ENCODE measurements around the gene TBRG4. TPM values are rescaled to one million over a fixed set of nuclear protein-coding genes. Genes with fewer than 3 reads are reported as not detected.
"Not testable (repeated sequence)": the region's sequence is repeated elsewhere in the genome, so short reads cannot be mapped to it uniquely, and the experiment has no call there.

TBRG4 gene
- total RNA-seq, 1 experiment from 2014 or later: 127 TPM

DNA sequence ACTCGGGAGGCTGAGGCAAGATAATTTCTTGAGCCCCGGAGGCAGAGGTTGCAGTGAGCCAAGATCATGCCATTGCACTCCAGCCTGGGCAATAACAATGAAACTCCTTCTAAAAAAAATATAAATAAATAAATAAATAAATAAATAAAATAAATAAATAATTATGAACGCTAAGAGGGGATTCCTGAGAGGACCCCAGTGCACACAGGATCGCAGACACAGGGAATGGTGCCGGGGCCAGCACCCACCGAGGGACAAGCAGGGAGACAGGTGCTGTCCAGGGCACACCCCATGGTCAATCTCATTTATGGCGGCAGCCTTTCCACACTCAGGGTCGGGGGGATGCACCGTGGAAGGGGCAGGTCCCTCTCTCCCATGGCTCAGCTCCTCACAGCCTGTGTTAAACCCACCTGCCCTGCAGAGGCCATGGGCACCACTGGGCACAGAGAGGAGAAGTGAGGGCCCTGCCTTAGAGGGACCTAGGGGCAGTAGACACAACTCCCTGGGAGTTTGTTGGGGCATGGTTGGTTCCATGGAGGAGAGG, 43.9 kb upstream of the TBRG4 start:
- Histone ChIP-seq H3K14ac (ENCODE audit: insufficient read depth, low read length) (no peak overlapping the region), H3K18ac (ENCODE audit: insufficient read length, low read depth, low read length) (no peak overlapping the region), H3K79me1 (ENCODE audit: insufficient read depth, low read depth, low read length, poor library complexity, severe bottlenecking) (no peaks in the 10 kb centered on the region), H3K23ac (ENCODE audit: insufficient read length, low read depth, low read length) (no peak overlapping the region), H3K9ac (ENCODE audit: extremely low read depth, insufficient read length, low read length) (no peak overlapping the region), H4K91ac (ENCODE audit: insufficient read length, low read depth, low read length) (no peak overlapping the region), H3K27ac (ENCODE audit: insufficient read length, low read depth, low read length) (no peak overlapping the region), H3K9me3 (ENCODE audit: control insufficient read depth, low read depth, low read length) (no peaks in the 10 kb centered on the region), H4K5ac (ENCODE audit: insufficient read length, low read depth, low read length) (no peak overlapping the region), H3K23me2 (ENCODE audit: insufficient read length, low read depth, low read length, poor library complexity, severe bottlenecking) (peaks cover 2% of the 10 kb centered on the region), H2BK12ac (ENCODE audit: insufficient read length, low read depth, low read length) (no peak overlapping the region), H2BK20ac (ENCODE audit: low read depth, low read length, poor library complexity, severe bottlenecking) (no peak overlapping the region), H2BK5ac (ENCODE audit: insufficient read length, low read length) (no peak overlapping the region), H2BK15ac (ENCODE audit: low read depth, low read length) (no peak overlapping the region), H3K79me2 (ENCODE audit: insufficient read depth, low read length) (no peaks in the 10 kb centered on the region), H4K20me1 (ENCODE audit: control insufficient read depth, insufficient read depth, insufficient read length) (no peaks in the 10 kb centered on the region), H3K4ac (ENCODE audit: low read depth, low read length) (no peak overlapping the region), H3K4me1 (ENCODE audit: insufficient read depth, low read length) (no peaks in the 10 kb centered on the region), H3T11ph (ENCODE audit: low read length) (no peak overlapping the region), H3K56ac (ENCODE audit: insufficient read length, low read depth, low read length) (no peak overlapping the region), H2AK5ac (ENCODE audit: insufficient read length, low read length) (no peak overlapping the region), H3K4me2 (ENCODE audit: insufficient read depth, insufficient read length, low read length) (no peak overlapping the region), H4K8ac (replicated peaks; ENCODE audit: insufficient read length, low read depth, low read length) (no peak overlapping the region), H3K27me3 (ENCODE audit: insufficient read depth, low read length) (peaks cover 10% of the 10 kb centered on the region; the same call in 1 of the 2 replicates), H2BK120ac (ENCODE audit: low read depth, low read length, poor library complexity, severe bottlenecking) (no peak overlapping the region), H2AFZ (ENCODE audit: low read length) (no peak overlapping the region)
- peaks cover 37% of the 10 kb centered on the region for H3K27me3 Mint-ChIP-seq (ENCODE audit: low read depth)
- no peak overlapping the region; a peak in 1 of 7 replicates for H3K27ac Mint-ChIP-seq
- WGBS (ENCODE audit: extremely low coverage, insufficient read length, low lambda C conversion rate): no CpG with 5 or more reads among the region's 9 CpGs
- no peak overlapping the region for H3K4me3 Mint-ChIP-seq
- no peaks in the 10 kb centered on the region; a peak in 1 of 7 replicates for H3K36me3 Mint-ChIP-seq (ENCODE audit: insufficient read depth in 1 of 3, low read depth in 3 of 3)
- no peak for TF ChIP-seq CTCF (conservative IDR thresholded peaks at IDR 0.05)
- H3K9me3 Mint-ChIP-seq: no peaks in the 10 kb centered on the region; a peak in 1 of 5 replicates
- no peak for DNase-seq
- H3K4me1 Mint-ChIP-seq: peaks cover 6 to 8% of the 10 kb centered on the region in 2 experiments

GRCh38 chr7:45153861-45154260, 42.4 kb upstream of the TBRG4 start:
- not testable (repeated sequence) for H3K4ac ChIP-seq (ENCODE audit: low read depth, low read length); H3K36me3 Mint-ChIP-seq (ENCODE audit: insufficient read depth in 1 of 3, low read depth in 3 of 3); H3K18ac ChIP-seq (ENCODE audit: insufficient read length, low read depth, low read length); H2BK15ac ChIP-seq (ENCODE audit: low read depth, low read length); H3T11ph ChIP-seq (ENCODE audit: low read length); H3K9me3 Mint-ChIP-seq; H2BK120ac ChIP-seq (ENCODE audit: low read depth, low read length, poor library complexity, severe bottlenecking); H3K56ac ChIP-seq (ENCODE audit: insufficient read length, low read depth, low read length); H3K23ac ChIP-seq (ENCODE audit: insufficient read length, low read depth, low read length); H3K4me3 Mint-ChIP-seq; H2AK5ac ChIP-seq (ENCODE audit: insufficient read length, low read length); H2BK5ac ChIP-seq (ENCODE audit: insufficient read length, low read length); H3K14ac ChIP-seq (ENCODE audit: insufficient read depth, low read length); H4K20me1 ChIP-seq (ENCODE audit: control insufficient read depth, insufficient read depth, insufficient read length); H3K23me2 ChIP-seq (ENCODE audit: insufficient read length, low read depth, low read length, poor library complexity, severe bottlenecking); H4K5ac ChIP-seq (ENCODE audit: insufficient read length, low read depth, low read length); H3K9me3 ChIP-seq (ENCODE audit: control insufficient read depth, low read depth, low read length); H3K4me1 ChIP-seq (ENCODE audit: insufficient read depth, low read length); H4K8ac ChIP-seq (replicated peaks; ENCODE audit: insufficient read length, low read depth, low read length); DNase-seq; H2AFZ ChIP-seq (ENCODE audit: low read length); H3K27ac Mint-ChIP-seq; H4K91ac ChIP-seq (ENCODE audit: insufficient read length, low read depth, low read length); H3K79me1 ChIP-seq (ENCODE audit: insufficient read depth, low read depth, low read length, poor library complexity, severe bottlenecking); H3K27ac ChIP-seq (ENCODE audit: insufficient read length, low read depth, low read length); H3K27me3 ChIP-seq (ENCODE audit: insufficient read depth, low read length); H3K4me1 Mint-ChIP-seq; H2BK20ac ChIP-seq (ENCODE audit: low read depth, low read length, poor library complexity, severe bottlenecking); H3K79me2 ChIP-seq (ENCODE audit: insufficient read depth, low read length); H3K9ac ChIP-seq (ENCODE audit: extremely low read depth, insufficient read length, low read length); H2BK12ac ChIP-seq (ENCODE audit: insufficient read length, low read depth, low read length); H3K4me2 ChIP-seq (ENCODE audit: insufficient read depth, insufficient read length, low read length)
- WGBS (ENCODE audit: extremely low coverage, insufficient read length, low lambda C conversion rate): no CpG with 5 or more reads among the region's 8 CpGs
- peaks cover 33% of the 10 kb centered on the region for H3K27me3 Mint-ChIP-seq (ENCODE audit: low read depth)

All from H9 (cell line).